ENCODE results near the gene LCN2. TPM values are rescaled to one million over a fixed set of nuclear protein-coding genes. Genes with fewer than 3 reads are reported as not detected.

Gene LCN2
- total RNA-seq, 1 experiment from 2014 or later: 4,208 TPM

GRCh38 chr9:128104171-128104618 is 45.1 kb upstream of the LCN2 start:
- Mint-ChIP-seq H3K27me3 (ENCODE audit: unreplicated experiment) (no peaks in the 10 kb centered on the region), H3K4me3 (ENCODE audit: low read depth, unreplicated experiment) (no peak overlapping the region), H3K4me1 (ENCODE audit: low read depth, unreplicated experiment) (peaks cover 13% of the 10 kb centered on the region), H3K27ac (ENCODE audit: unreplicated experiment) (no peak overlapping the region), H3K36me3 (ENCODE audit: insufficient read depth, unreplicated experiment) (peaks cover 79% of the 10 kb centered on the region), H3K9me3 (ENCODE audit: low read depth, unreplicated experiment) (no peaks in the 10 kb centered on the region)
- no peak for DNase-seq
- BruUV-seq (replicated peaks): no TSS peak
- TF ChIP-seq CTCF (IDR thresholded peaks at IDR 0.05; ENCODE audit: unreplicated experiment): no peak
- intact Hi-C loops (cut with micrococcal nuclease; ENCODE audit: unreplicated experiment): no loop called here
- CTCF ChIA-PET: no interaction called here

GRCh38 chr9:128105538-128106175 is 43.6 kb upstream of the LCN2 start:
- Mint-ChIP-seq H3K36me3 (ENCODE audit: insufficient read depth, unreplicated experiment) (peaks cover 77% of the 10 kb centered on the region), H3K9me3 (ENCODE audit: low read depth, unreplicated experiment) (no peaks in the 10 kb centered on the region), H3K27ac (ENCODE audit: unreplicated experiment) (no peak overlapping the region), H3K27me3 (ENCODE audit: unreplicated experiment) (no peaks in the 10 kb centered on the region), H3K4me1 (ENCODE audit: low read depth, unreplicated experiment) (peaks cover 6% of the 10 kb centered on the region), H3K4me3 (ENCODE audit: low read depth, unreplicated experiment) (no peak overlapping the region)
- TF ChIP-seq CTCF (IDR thresholded peaks at IDR 0.05; ENCODE audit: unreplicated experiment): no peak
- BruUV-seq (replicated peaks): no TSS peak
- CTCF ChIA-PET: no interaction called here
- DNase-seq: no peak
- intact Hi-C loops (cut with micrococcal nuclease; ENCODE audit: unreplicated experiment): no loop called here

GRCh38 chr9:128106181-128106939 is 42.9 kb upstream of the LCN2 start:
- Mint-ChIP-seq H3K4me1 (ENCODE audit: low read depth, unreplicated experiment) (no peaks in the 10 kb centered on the region), H3K9me3 (ENCODE audit: low read depth, unreplicated experiment) (no peaks in the 10 kb centered on the region), H3K36me3 (ENCODE audit: insufficient read depth, unreplicated experiment) (peaks cover 77% of the 10 kb centered on the region), H3K4me3 (ENCODE audit: low read depth, unreplicated experiment) (no peak overlapping the region), H3K27me3 (ENCODE audit: unreplicated experiment) (no peaks in the 10 kb centered on the region), H3K27ac (ENCODE audit: unreplicated experiment) (peak overlapping the region; percentile 23)
- CTCF ChIA-PET: no interaction called here
- no peak for TF ChIP-seq CTCF (IDR thresholded peaks at IDR 0.05; ENCODE audit: unreplicated experiment)
- intact Hi-C loops (cut with micrococcal nuclease; ENCODE audit: unreplicated experiment): no loop called here
- no TSS peak for BruUV-seq (replicated peaks)
- no peak for DNase-seq

GRCh38 chr9:128106940-128107467 is 42.2 kb upstream of the LCN2 start:
- H3K36me3 Mint-ChIP-seq (ENCODE audit: insufficient read depth, unreplicated experiment): peaks cover 77% of the 10 kb centered on the region
- no TSS peak for BruUV-seq (replicated peaks)

More at GRCh38 chr9:128106940-128107467, 42.2 kb upstream of the LCN2 start:
- Mint-ChIP-seq H3K9me3 (ENCODE audit: low read depth, unreplicated experiment) (no peaks in the 10 kb centered on the region), H3K27me3 (ENCODE audit: unreplicated experiment) (no peaks in the 10 kb centered on the region), H3K4me3 (ENCODE audit: low read depth, unreplicated experiment) (no peak overlapping the region), H3K4me1 (ENCODE audit: low read depth, unreplicated experiment) (no peaks in the 10 kb centered on the region), H3K27ac (ENCODE audit: unreplicated experiment) (peak overlapping the region; percentile 85)
- CTCF ChIA-PET: interaction anchor here (0.5 kb wide), 1 partner anchor 9 kb away, joined by 3 read pairs; no protein-coding TSS in a partner anchor
- intact Hi-C loops (cut with micrococcal nuclease; ENCODE audit: unreplicated experiment): no loop called here
- no peak for TF ChIP-seq CTCF (IDR thresholded peaks at IDR 0.05; ENCODE audit: unreplicated experiment)
- no peak for DNase-seq

All from Calu3 (cell line).